ENCODE measurements around the gene ARHGEF1. TPM values are rescaled to one million over a fixed set of nuclear protein-coding genes. Genes with fewer than 3 reads are reported as not detected.
A peak's percentile ranks its signal among the peaks of the same experiment; 100 is the strongest.

Gene ARHGEF1
- polyA plus RNA-seq, 1 experiment = 19.5 TPM

DNA sequence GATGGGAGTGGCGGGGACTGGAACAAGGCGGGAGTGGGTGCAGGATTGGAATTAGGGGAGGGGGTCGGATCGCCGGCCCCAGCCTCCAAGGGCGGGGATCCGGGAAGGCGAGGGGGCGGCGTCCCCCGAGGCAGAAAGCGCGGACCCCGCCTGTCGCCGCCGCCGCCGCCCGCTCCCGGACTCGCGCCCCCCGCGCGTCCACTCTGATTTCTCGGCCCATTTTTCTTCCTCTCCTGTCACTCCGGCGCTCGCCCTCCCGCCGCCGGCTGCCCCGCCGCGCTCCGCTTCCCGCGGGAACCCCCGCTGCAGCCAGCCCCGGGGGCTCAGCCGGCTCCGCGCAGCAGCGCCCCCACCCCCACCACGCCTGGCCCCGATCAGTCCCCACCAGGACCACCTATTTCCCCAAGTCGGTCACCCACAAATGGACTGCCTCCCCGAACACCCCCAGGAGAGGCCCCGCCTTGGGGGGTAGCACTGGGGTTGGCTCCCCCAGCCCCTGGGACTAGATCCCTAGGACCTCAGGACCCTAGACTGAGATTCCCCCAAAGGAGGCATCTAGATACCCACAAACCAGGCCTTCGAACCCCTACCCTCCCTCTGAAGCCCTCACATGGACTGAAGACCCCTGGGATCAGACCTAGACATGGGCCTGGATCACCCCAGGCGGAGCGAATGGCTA lies 57.9 kb downstream of the ARHGEF1 start:
- POLR2A ChIA-PET = no interaction called here
- Histone ChIP-seq H3K4me3 (ENCODE audit: low read depth, low read length) (peak overlapping the region; percentile 63), H3K27me3 (ENCODE audit: control insufficient read depth, insufficient read depth, low read length) (peaks cover 28% of the 10 kb centered on the region), H3K27ac (ENCODE audit: low read depth, low read length) (no peak overlapping the region), H3K9me3 (ENCODE audit: control insufficient read depth, insufficient read depth, low read length) (no peaks in the 10 kb centered on the region)
- CTCF ChIA-PET = no interaction called here
- DNase-seq (ENCODE audit: low read depth, low spot score) = no peak
- no peak for TF ChIP-seq CTCF (IDR thresholded peaks at IDR 0.05; ENCODE audit: low read depth, low read length)

DNA sequence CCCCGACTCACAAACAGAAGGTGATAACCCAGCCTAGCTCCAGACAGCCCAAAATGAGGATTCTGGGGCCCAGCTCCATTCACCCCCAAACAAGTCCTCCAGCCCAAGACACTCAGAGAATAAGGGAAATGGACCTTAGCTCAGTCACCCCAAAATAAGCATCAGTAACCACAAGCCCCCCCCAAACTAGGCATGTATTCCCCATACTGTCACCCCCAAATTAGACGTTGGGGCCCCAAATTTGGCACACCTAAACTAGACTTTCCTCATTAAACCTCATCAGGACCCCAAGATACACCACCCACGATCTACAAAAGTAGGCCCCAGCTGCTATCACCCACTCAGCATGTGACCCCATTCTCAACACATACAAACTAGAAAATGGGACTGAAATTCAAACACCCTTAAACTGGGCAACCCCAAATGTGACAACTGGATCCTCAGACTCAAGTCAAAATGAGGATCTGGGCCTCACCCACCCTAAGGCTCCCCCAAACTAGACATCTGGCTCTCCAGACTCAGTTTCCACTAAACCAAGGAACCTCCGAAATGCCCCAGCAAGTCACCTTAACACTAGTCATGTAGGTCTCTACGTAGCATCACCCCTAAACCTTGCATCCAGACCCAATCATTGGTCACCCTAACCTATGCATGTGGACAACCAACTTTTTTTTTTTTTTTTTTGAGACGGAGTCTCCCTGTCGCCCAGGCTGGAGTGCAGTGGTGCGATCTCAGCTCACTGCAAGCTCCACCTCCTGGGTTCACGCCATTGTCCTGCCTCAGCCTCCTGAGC lies 58.6 kb downstream of the ARHGEF1 start:
- Histone ChIP-seq H3K9me3 (ENCODE audit: control insufficient read depth, insufficient read depth, low read length) (no peaks in the 10 kb centered on the region), H3K27ac (ENCODE audit: low read depth, low read length) (no peak overlapping the region), H3K27me3 (ENCODE audit: control insufficient read depth, insufficient read depth, low read length) (peaks cover 21% of the 10 kb centered on the region), H3K4me3 (ENCODE audit: low read depth, low read length) (no peak overlapping the region)
- POLR2A ChIA-PET = no interaction called here
- no peak for TF ChIP-seq CTCF (IDR thresholded peaks at IDR 0.05; ENCODE audit: low read depth, low read length)
- no peak for DNase-seq (ENCODE audit: low read depth, low spot score)
- CTCF ChIA-PET = interaction anchor here (0.9 kb wide), 2 partner anchors 69 to 299 kb away, joined by 3 read pairs; no protein-coding TSS in a partner anchor

GRCh38 chr19:41944336-41944735 lies 61.4 kb downstream of the ARHGEF1 start:
- Histone ChIP-seq H3K27ac (ENCODE audit: low read depth, low read length) (no peak overlapping the region), H3K27me3 (ENCODE audit: control insufficient read depth, insufficient read depth, low read length) (peaks cover 10% of the 10 kb centered on the region), H3K4me3 (ENCODE audit: low read depth, low read length) (no peak overlapping the region), H3K9me3 (ENCODE audit: control insufficient read depth, insufficient read depth, low read length) (no peaks in the 10 kb centered on the region)
- CTCF ChIA-PET = no interaction called here
- no peak for TF ChIP-seq CTCF (IDR thresholded peaks at IDR 0.05; ENCODE audit: low read depth, low read length)
- POLR2A ChIA-PET = interaction anchor here (0.7 kb wide), 1 partner anchor 72 kb away, joined by 3 read pairs; no protein-coding TSS in a partner anchor
- DNase-seq (ENCODE audit: low read depth, low spot score) = no peak

DNA sequence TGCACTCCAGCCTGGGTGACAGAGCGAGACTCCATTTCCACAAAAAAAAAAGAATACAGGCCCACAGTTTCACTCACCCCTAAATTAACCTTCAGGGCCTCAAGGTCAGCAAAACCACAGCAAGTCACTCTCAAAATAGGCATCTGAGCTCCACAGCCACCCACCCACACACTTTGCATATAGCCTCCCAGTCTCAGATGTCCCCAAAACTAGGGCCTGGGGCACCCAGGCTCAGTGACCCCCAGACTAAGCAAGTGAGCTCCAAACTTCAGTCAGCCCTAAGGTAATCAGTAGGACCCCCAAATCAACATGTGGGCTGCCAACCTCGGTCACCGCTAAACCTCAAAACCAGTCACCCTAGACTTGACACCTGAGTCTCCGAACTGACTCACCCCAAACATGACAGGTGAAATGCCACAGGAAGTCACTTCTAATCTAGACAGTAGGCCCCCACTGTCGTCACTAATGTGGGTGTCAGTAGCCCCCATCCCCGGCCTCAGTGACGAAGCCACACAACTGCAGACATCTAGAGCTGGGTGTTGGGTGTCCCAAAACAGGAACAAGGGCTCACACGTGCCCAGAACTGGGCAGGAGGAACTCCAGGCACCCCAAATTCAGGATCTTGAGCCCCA lies 62.3 kb downstream of the ARHGEF1 start:
- no peak overlapping the region for H3K4me3 ChIP-seq (ENCODE audit: low read depth, low read length)
- POLR2A ChIA-PET = interaction anchor here (0.7 kb wide), 1 partner anchor 73 kb away, joined by 3 read pairs; no protein-coding TSS in a partner anchor
- CTCF ChIA-PET = interaction anchor here (2.0 kb wide), 1 partner anchor 72 kb away, joined by 6 read pairs; no protein-coding TSS in a partner anchor

More for the DNA sequence above, 62.3 kb downstream of the ARHGEF1 start:
- TF ChIP-seq CTCF (IDR thresholded peaks at IDR 0.05; ENCODE audit: low read depth, low read length) = no peak
- no peak for DNase-seq (ENCODE audit: low read depth, low spot score)
- Histone ChIP-seq H3K27ac (ENCODE audit: low read depth, low read length) (no peak overlapping the region), H3K27me3 (ENCODE audit: control insufficient read depth, insufficient read depth, low read length) (peaks cover 6% of the 10 kb centered on the region), H3K9me3 (ENCODE audit: control insufficient read depth, insufficient read depth, low read length) (no peaks in the 10 kb centered on the region)
